ENCODE results near the gene ABLIM3.

The ABLIM3 gene

DNA sequence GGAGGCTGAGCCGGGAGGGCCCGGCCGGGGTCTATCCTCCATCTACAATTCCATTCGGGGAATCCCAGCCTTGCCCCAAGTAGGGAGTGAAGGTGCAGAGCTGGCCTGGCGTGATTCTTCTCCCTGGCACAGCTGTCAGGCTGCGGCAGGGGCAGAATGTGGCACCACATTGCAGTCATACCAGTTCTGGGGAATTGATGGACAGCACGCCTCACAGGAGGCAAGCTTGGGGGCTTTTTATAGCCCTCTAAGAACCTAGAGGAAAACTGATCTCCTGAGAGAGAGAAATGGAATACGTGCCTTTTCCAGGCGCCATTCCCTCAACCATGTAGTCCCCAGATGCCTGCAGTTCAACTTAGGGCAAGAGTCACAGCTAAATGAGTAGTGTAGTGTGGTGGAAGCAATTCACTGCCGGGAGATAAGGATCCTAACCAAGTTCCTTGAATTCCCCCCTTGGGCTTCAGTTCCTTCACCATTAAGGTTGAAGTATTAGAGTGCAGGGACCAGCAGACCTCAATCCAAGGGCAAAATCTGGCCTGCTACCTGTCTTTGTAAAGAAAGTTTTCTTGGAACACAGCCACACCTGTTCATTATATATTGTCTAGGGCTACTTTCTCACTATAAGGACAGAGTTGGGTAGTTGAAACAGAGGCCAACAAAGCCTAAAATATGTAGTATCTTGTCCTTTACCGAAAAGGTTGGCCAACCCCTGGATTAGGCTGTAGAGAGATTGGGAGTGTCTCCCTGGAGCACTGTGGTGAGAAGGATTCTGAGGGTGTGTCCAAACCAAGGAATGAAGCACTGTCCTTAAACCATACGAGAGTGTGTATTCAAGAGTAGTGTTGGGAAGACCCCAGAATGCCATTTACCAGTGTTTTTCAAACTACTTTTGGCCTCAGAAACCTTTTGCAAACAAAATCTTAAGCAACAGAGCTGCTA is 141.0 kb downstream of the ABLIM3 start:
- no peak for DNase-seq (ENCODE audit: low spot score)

GRCh38 chr5:149282966-149283332 is 141.7 kb downstream of the ABLIM3 start:
- no peak for DNase-seq (ENCODE audit: low spot score)

DNA sequence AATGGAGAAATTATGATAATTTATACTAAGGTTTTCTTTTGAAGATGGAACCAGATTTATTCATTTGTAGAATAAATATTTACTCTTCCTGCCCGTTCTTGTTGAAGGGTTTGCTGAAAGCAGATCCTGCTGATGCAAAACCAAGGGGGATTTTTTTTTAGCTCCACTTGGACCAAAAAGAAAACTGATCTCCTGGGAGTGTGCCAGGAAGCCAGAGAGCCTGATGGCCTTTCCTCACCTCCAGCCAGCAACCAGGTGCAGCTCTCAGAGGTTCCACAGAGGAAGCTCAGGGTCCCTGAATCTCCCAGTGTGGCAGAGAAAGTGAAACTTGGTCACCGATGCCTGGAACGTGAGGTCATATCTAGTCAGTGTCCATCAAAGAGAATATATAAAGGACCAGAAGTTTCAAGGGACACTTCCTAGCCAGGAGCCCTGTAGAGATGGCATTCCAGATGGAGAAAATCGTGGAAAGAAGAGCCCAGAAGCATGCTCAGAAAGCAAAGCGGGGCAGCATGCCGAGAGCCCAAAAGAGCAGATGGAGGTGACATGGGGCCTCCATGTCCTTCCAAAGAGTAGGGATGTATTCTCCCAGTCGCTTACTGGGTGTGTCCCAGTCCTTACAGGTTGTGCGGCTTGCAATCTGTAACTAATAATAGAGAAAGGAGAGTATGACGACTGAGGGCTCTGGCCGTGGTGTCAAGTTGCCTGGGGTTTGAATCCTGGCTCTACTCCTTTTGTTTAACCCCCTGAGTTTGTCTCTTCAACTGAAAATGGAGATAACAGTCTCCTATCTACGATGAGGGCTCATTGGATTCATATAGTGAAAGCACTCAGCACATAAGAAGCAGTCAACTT is 142.6 kb downstream of the ABLIM3 start:
- no peak for DNase-seq (ENCODE audit: low spot score)

DNA sequence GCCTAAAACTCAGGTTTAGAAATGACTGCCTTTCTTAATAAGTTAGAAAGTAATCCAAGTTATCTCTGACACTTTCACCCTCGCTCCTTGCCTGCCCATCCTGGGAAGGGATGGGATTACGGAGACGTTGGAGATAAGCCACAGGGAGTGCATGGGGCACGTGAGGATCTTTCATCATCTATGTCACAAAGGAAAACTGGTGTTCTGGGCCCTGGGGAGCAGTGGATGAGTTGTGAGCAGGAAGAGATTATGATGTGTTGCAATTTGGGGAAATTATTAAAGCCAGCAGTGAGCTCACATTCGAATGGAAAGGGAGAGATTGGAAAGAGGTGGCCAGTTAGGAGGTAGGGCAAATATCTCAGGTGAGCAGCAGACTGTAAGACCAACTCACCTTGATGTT is 143.2 kb downstream of the ABLIM3 start:
- no peak for DNase-seq (ENCODE audit: low spot score)

- DNase-seq (ENCODE audit: low spot score) = no peak
Measured at GRCh38 chr5:149285153-149285552, 143.9 kb downstream of the ABLIM3 start.

DNA sequence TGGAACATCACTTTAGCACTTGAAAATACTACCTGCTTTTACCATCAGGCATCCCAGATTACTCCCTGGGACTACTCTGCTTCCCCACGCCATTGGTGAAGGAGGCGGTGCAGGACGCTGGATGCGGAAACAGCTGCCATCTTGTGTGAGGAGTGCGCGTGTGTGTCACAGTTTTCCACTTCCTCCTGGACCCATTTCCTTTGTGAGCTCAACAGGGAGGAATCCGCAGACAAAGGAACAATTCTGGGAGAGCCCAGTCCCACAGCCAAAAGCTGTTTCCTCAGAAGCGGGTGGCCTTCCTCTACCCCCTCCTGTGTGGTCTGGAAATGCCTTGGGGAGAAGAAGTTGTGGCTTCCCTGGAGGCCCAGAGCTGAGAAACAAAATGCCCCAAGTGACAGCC is 147.1 kb downstream of the ABLIM3 start:
- no peak for DNase-seq (ENCODE audit: low spot score)

DNA sequence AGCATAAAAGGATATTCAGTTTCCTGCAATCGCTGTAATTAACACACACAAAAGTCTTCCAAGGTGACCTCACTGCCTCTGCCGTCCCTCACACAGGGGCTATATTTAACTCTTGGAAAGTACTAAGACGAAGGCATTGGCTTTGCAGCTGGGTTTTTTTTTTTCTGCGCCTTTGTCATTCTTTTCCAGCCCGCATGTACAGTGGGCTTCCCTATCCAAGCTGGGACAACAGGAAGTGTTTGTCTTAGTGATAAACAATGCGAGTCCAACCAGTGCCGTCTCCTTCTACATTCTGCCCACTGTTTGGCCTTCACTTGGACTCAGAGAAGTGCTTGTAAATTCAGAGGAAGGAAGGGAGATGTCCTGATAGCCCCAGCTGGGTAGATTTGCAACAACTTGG is 148.0 kb downstream of the ABLIM3 start:
- no peak for DNase-seq (ENCODE audit: low spot score)

GRCh38 chr5:149294872-149295829 is 153.9 kb downstream of the ABLIM3 start:
- DNase-seq (ENCODE audit: low spot score) = no peak

GRCh38 chr5:149297340-149298025 is 156.2 kb downstream of the ABLIM3 start:
- DNase-seq (ENCODE audit: low spot score) = no peak

DNA sequence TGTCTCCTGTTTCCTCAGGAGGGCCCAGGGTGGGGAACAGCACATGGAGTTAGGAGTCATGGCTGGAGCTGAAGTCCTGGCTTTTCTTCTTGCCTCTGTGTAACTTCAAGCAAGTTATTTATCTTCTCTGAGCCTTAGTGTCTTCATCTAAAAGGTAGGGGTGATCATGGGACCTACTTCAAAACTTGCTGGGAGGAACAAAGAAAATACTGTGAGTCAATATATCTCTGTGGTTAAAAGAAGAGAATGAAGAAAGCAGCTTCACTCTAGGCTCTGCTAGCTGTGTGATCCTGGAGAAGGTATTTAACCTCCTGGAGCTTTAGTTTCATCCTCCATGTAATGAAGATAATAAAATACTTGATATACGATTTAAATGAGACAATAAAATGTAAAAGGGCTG is 156.9 kb downstream of the ABLIM3 start:
- DNase-seq (ENCODE audit: low spot score) = no peak

DNA sequence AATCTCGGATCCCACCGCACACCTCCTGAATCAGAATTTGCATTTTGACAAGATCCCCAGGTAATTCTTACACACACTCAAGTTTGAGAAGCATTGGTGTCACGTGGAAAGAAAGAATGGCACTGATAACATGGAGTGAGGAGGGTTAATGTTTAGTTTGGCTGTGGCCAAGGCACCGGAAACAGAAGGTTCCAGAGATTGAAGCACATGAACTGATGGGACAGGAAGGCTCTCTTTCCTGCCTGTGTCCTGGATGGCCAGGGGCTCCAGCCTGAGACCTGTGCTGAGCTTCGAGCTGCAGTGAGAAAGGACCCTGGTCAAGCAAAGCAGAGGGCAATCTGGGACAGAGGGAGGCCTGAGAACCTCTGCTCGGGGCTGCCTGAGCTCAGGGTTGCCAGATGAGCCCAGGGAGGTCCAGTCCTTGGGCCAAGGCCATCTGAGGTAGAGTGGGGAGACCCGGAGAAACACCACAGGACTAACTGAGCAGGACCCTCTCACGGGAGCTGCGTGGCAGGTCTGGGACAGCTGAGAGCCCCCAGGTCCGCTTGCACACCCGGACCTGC is 157.6 kb downstream of the ABLIM3 start:
- DNase-seq (ENCODE audit: low spot score) = no peak

- DNase-seq (ENCODE audit: low spot score) = no peak
Measured at GRCh38 chr5:149299451-149300054, 158.3 kb downstream of the ABLIM3 start.

DNA sequence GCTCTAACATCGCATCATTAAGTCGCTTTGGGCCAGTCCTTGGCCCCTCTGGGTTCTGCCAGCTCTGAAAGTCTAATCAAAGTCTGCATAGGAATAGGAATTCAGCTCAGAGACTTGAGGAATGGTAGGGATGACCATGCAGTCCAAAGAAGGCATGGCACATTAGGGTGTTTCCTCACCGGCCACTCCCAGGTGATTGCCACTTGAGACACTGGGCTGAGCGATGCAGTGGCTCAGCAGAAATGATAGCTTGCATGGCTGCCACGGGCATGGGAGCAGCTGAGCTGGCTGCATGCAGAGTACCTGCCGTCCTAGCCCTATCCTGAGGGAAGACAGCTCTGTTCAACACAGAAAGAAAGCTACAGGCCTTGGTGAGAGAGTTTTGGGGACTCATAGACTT is 159.1 kb downstream of the ABLIM3 start:
- no peak for DNase-seq (ENCODE audit: low spot score)

- DNase-seq (ENCODE audit: low spot score) = no peak
Measured at GRCh38 chr5:149301049-149301743, 159.9 kb downstream of the ABLIM3 start.

DNA sequence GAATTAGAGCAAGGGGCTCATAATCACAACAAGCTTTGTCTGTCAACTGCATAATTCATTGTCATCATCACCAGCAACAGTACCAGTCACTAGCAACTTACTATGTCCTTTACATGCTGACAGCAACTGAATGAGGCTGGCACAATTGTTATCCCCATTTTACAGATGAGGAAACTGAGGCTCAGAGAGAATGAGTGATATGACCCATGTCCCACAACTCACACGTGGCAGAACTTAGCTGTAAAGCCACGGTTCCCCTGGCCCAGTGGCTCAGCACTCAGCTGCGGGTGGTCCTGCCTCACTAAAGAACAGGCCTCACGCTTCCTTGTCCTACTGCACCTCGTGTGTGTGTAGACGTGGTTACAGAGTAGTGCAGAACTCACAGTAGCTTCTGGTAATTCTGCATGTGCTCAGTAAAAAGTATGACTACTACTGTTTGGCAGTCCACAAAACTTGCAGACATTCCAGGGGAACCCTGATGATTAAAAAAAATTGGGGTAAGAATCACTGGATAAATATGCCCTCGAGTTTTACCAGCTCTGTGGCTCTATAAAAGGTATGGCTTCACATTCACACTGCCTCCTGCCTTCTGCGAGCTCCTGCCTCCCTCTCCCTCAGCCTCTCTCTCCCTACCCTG is 160.6 kb downstream of the ABLIM3 start:
- no peak for DNase-seq (ENCODE audit: low spot score)

- no peak for DNase-seq (ENCODE audit: low spot score)
Measured at GRCh38 chr5:149302641-149303040, 161.3 kb downstream of the ABLIM3 start.

DNA sequence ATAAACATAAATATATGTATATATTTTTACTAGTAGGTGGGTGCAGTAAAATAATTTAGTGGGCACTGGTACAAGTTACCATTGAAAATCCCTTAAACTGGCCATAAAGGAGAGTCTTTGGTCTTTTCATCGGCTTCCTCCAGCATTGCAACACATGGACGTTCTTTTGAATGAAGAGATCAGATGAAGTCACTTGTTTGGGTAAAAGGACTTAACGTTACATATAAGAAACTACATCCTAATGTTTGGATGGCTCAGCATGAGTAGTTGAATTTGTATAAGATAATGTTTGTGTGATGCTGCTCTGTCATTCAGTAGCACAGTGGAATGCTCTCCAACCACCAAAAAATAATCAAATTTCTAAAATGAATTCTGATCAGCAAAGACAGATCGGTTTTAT is 161.9 kb downstream of the ABLIM3 start:
- DNase-seq (ENCODE audit: low spot score) = no peak

- no peak for DNase-seq (ENCODE audit: low spot score)
Measured at GRCh38 chr5:149304195-149305078, 163.1 kb downstream of the ABLIM3 start.

All from putamen (tissue), 1 donor.